NCI-H82 (cell line): ENCODE results near the gene CA7.

Experiments used
- DNase-seq: peaks from one replicate; lab custom pipeline; 2025; lab: John Stamatoyannopoulos, UW

CA7 gene

DNA sequence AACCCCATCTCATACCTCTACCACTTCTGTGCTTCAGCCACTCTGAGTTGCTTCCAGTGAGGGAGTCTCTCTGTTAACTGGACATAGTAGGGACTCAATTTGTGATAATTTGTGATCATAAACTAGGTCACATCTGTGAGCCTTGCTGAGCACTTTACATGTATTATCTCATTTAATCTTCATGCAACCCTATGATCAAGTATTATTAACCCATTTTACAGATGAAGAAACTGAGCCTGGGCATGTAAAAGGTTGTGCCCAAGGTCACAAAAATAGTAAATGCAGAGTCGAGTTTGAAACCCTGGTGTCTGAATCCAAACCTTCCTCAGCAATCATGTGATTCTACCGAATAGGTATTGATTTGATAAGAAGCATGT, 54.7 kb downstream of the CA7 start:
- DNase-seq, result no peak

DNA sequence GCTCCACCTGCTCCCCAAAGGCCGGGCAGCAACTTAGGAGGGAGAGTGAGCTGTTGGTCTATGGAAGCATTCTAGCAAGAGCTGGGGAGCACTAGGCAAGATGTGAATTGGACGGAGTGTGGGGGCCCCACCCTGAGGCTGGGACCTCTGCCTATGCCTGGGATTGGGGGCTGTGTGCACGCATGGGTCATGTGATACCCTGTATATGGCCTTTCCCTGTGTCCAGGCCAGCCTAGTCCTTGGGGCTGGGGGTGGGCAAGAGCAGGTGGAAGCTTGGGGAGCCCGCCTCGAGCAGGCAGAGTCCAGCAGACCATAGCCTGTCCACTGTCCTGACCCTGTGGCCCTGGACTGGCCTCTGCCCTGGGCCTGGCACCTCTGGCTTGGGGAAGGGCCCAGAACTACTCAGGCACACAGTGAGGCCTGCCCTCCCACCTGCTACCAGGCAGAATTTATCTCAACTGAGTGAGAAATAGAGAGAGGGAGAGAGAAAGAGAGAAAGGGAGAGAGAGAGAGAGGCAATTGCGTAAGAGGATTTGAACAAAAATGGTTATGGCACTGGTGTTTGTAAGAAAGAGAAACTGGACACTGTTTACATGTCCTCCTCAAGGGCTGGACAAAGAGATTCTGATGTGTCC, 55.2 kb downstream of the CA7 start:
- DNase-seq, result no peak

DNA sequence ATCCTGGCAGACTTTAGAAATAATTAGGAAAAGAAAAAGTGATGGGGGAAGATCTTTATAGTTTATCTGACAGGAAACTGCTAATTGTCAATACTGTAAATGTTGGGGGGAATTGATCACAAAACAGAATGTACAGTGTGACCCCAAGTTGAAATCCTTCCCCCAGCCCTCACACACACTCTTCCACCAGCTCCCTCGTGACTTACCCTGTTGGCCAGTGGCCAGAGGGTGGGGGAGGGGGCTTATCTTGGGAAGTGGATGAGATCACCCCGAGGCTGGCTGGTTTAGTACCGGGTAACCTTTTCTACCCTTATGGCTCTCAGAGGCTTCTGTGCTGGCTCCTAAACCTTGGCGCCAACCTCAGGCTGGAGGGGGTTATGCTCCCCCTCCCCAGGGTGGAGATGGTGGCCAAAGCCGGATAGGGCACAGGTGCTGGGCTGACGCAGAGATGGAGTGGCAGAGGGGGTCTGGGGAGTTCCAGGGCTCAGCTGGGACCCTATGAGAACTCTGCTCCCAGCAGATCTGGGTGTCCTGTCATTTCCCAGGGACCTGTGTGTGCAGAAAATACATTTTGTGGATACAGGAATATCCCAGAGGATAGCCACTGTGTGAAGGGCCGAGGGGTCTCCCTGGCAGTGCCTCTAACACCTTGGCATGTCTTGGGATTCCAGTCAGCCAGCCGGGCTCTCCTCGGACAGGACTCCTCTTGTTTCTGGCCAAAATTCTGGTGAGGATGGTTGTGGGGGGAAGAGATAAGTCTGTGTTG, 55.9 kb downstream of the CA7 start:
- peak; percentile 89 for DNase-seq

DNA sequence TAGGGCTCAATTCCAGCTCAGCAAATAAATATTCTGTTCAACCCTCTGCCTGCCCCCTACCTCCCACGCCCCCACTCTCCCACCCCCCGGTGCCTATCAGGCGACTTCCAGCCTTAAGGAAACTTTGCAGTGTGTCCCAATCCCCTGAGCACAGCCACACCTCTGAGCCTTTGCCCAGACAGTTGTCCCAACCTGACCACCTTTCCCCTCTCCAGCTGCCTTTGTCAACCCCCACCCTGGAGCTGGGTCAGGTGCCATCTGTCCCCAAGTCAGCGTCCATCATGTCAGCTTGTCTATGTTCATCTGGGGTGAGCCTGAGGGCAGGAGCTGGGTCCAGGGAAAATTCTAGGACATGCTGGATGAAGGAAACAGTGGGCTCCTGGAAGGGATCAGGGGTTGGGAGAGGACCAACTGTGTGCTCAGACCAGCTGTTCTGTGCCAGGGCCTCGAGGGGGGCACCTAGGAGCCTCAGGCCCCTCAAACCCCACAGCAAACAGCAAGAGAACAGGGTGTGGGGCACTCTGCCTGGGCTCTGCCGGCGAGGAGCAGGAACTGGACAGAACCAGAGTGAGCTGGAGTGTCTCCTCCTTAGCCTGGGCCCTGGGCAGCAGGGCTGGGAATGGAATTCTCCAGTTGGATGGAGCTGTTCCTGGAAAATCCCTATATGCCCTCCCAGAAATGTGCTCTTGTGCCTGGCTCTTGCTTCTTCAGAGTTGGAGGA, 56.7 kb downstream of the CA7 start:
- peak; percentile 84 for DNase-seq

DNA sequence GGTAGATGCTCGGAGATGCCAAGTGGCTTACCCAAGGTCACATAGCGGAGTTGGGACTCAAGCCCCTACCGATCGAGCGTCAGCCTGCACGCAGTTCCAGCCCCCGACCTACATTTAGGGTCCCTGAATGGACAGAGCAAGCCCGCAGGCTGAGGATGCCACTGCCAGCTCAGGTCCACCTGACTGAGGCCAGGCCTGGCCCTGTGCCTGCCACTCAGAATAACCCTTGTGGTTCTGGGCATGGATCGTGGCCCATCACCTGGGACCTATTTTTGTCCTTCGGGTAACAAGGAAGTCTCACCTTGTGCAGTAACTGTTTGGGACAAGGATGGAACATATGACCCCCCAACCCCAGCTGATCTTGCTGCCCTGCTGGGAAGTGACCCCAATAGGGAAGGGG, 57.4 kb downstream of the CA7 start:
- DNase-seq, result no peak

DNA sequence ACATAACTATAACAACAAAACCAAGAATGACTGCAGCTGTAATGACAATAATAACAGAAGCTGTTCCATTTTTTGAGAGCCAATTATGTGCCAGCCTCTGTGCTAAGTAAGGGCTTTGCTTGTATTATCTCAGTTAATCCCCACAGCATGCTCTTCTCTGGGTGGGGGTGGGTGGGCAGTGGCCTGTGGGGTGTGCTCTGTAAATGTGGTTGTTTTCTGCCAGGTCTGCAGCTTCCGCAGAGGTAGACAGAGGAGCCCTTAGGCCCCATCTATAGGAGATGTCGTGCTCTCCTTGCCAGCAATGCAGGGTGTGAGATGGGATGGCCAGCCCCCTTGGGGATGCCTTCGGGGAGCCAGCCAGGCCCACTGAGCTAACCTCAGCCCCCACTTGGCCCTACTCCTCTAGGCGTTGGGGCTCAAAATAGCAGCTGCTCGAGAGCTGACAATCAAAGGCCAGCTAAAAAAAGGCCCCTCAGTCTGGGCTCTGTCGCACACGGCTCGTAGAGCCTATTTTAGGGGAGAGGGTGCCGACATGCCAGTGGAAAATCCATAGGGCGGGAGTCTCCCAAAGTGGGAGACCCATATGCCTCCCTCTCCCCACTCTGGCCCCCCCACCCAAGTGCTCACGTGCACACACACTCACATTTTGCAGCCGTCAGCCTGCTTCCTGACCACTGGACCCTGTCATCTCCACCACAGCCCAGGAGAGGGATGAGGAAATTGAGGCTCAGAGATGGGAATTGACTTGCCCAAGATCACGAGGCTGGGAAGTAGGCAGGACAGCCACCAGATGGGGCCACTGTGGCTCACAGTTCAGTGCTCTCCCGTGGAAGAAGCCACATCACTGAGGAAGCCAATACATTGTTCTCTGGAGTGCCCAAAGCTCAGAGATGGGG, 58.7 kb downstream of the CA7 start:
- peak; percentile 73 for DNase-seq
